Thyroid gland (tissue), 4 donors: ENCODE measurements around the gene FOXA3.

Experiments
- POLR2A ChIP-seq, 2 donors: fragments of 450-650 bp; IDR thresholded peaks; one replicate each; pipeline ENCODE4 v1.6.1; 2017; ENCODE audit warnings: antibody characterized with exemption in 2 of 2, mild to moderate bottlenecking in 2 of 2, moderate library complexity in 1 of 2
- TF ChIP-seq, protein P1 (sequence below), 6 experiments: fragments of 200-600 bp in 3 of 6; fragments of 450-650 bp in 3 of 6; sonication (generic) in 3 of 6; IDR thresholded peaks; one replicate each; pipeline ENCODE4 v1.5.1; 2016 to 2019; ENCODE audit warnings: antibody characterized with exemption in 6 of 6, mild to moderate bottlenecking in 2 of 6, inconsistent platforms in 1 of 6, moderate library complexity in 1 of 6

DNA sequence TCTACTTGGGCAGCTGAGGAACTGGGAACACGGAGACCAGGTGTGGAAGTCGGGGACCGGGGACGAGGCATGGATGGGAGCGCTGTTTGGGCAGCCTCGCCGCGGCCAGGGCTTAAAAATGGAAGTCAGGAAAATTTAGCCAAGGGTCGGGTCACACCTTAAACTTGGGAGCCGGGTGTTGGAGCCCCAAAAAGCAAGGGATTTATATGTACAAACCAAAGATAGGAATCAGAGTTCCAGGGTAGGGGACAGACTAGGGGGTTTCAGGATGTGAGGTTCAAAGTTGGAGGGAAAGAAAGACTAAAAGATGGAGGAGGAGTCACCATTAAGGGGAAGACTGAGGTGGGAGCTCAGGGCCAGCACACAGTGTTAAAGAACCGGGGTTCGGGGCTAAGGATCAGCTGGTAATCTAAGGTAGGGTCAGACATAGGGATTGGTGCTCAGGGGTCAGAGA lies 530 bp downstream of the FOXA3 start:
- TF ChIP-seq, protein P1, sequence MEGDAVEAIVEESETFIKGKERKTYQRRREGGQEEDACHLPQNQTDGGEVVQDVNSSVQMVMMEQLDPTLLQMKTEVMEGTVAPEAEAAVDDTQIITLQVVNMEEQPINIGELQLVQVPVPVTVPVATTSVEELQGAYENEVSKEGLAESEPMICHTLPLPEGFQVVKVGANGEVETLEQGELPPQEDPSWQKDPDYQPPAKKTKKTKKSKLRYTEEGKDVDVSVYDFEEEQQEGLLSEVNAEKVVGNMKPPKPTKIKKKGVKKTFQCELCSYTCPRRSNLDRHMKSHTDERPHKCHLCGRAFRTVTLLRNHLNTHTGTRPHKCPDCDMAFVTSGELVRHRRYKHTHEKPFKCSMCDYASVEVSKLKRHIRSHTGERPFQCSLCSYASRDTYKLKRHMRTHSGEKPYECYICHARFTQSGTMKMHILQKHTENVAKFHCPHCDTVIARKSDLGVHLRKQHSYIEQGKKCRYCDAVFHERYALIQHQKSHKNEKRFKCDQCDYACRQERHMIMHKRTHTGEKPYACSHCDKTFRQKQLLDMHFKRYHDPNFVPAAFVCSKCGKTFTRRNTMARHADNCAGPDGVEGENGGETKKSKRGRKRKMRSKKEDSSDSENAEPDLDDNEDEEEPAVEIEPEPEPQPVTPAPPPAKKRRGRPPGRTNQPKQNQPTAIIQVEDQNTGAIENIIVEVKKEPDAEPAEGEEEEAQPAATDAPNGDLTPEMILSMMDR (IDR thresholded peaks at IDR 0.05), result no peak
- TF ChIP-seq POLR2A (IDR thresholded peaks at IDR 0.05), result no peak
